Heart right ventricle (tissue), 16 donors: ENCODE measurements around the gene CNKSR1. TPM values are rescaled to one million over a fixed set of nuclear protein-coding genes. Genes with fewer than 3 reads are reported as not detected.
"Not testable (repeated sequence)": the region's sequence is repeated elsewhere in the genome, so short reads cannot be mapped to it uniquely, and the experiment has no call there.

Experiments
- ATAC-seq, 8 donors: fragments of 200-7000 bp; cut with Tn5 transposase; one replicate each; pipeline ENCODE4 v1.9.1; 2020; ENCODE audit warnings: mild to moderate bottlenecking in 8 of 8, moderate library complexity in 8 of 8, moderate number of reproducible peaks in 1 of 8
- DNase-seq, 2 donors: peaks; one replicate each; pipeline ENCODE4 v3.0.0-alpha.2; 2020
- H3K27ac ChIP-seq, 10 donors: fragments of 200-600 bp; sonication (generic) in 2 of 10; one replicate each; pipeline versions ENCODE4 v1.5.0 to v1.8.0; 2020 to 2022; ENCODE audit warnings: mild to moderate bottlenecking in 3 of 10
- H3K27me3 ChIP-seq, 7 donors: fragments of 200-600 bp; one replicate each; pipeline ENCODE4 v1.8.0; 2021 to 2022; ENCODE audit warnings: mild to moderate bottlenecking in 2 of 7
- H3K36me3 ChIP-seq, 9 donors: fragments of 200-600 bp; sonication (generic) in 1 of 9; one replicate each; pipeline versions ENCODE4 v1.5.0 to v1.8.0; 2020 to 2022; ENCODE audit warnings: mild to moderate bottlenecking in 2 of 9
- H3K4me1 ChIP-seq, 9 donors: fragments of 200-600 bp; sonication (generic) in 1 of 9; one replicate each; pipeline versions ENCODE4 v1.5.0 to v1.8.0; 2020 to 2022; ENCODE audit warnings: mild to moderate bottlenecking in 4 of 9
- H3K4me3 ChIP-seq, 10 donors: fragments of 200-600 bp; sonication (generic) in 2 of 10; one replicate each; pipeline versions ENCODE4 v1.5.0 to v1.8.0; 2020 to 2022; ENCODE audit warnings: mild to moderate bottlenecking in 7 of 10, moderate library complexity in 2 of 10
- H3K9me3 ChIP-seq, 11 donors: fragments of 200-600 bp in 10 of 11; sonication (generic) in 2 of 11; one replicate each; pipeline versions ENCODE4 v1.5.0 to v1.8.0; 2013 to 2022; ENCODE audit warnings: mild to moderate bottlenecking in 2 of 11, control low read depth in 1 of 11, moderate library complexity in 1 of 11
- CTCF ChIP-seq, 9 donors: fragments of 200-600 bp; sonication (generic) in 2 of 9; IDR thresholded peaks; one replicate each; pipeline versions ENCODE4 v1.5.0 to v1.8.0; 2021 to 2022; ENCODE audit warnings: antibody characterized with exemption in 9 of 9, mild to moderate bottlenecking in 5 of 9, moderate library complexity in 1 of 9
- WGBS, 2 donors: extraction: QIAGEN DNeasy Blood & Tissue Kit; methylation state at CpG; one replicate each; pipeline ENCODE4 v1.1.7; 2013; ENCODE audit warnings: inconsistent platforms in 1 of 2; 5-methylcytosine and 5-hydroxymethylcytosine counted together
- intact Hi-C, 10 donors: fragments of 100-400 bp; cut with DNase I; formaldehyde crosslinking; loops; one replicate each; pipeline versions ENCODE4 v1.11.1 to v1.14.2; 2022
- polyA plus RNA-seq, 2 donors: library from polyadenylated mRNA; stranded (reverse); fragments of 200-250 nt; gene quantifications; one replicate each; pipeline ENCODE4 v1.2.3, GENCODE V29; 2013
- total RNA-seq, 10 donors: library from RNA; stranded (reverse); fragmentation: NEBNext Ultra II Directional in 3 of 10; extraction: Animal tissue kit (Norgen Biotek cat#: 25700) in 3 of 10; gene quantifications; one replicate each; pipeline versions ENCODE4 v1.2.1 to v1.2.4, GENCODE V29; 2021 to 2023
- donor health status: Arrhythmogenic right ventricular cardiomyopathy.
- donor health status: ischemic (EF 13 %, LVEDD 7.1; RV severe dilation, severe dysfunction).
- donor health status: healthy with polysubstance abuse.
- donor health status: DM: no; HTN: yes; CAD: no.
- donor health status: DM: no; HTN: no; CAD: no.
- donor health status: ischemic (EF 25% LVEDD 6.9; RV normal size, moderate dysfunction).
- donor health status: ischemic (EF 25% LVEDD 5.7; RV mildly dilated, moderate dysfunction).
- donor health status: healthy.
- donor health status: DM: yes; HTN: yes; CAD: no.
- donor health status: Ischemic cardiomyopathy.
- donor health status: ischemic (EF 35%, LVEDD 5.7; RV mildly dilated, moderate dysfunction).
- donor health status: nonischemic (EF 11% LVEDD 7.7; RV severe dilation, severe dysfunction).
- donor health status: DM: yes; HTN: yes; CAD: no.
- donor health status: PGD.
- donor health status: ischemic (EF 29% LVEDD 5.4; RV normal size, mild dysfunction).
- donor health status: nonischemic (EF 23%, LVEDD 6.1; RV moderate dilation, normal function).

The CNKSR1 gene
- total and polyA plus RNA-seq, 12 donors: 0.84 to 6.3 (median 2.1) TPM

GRCh38 chr1:26220199-26220912, 43.1 kb downstream of the CNKSR1 start:
- H3K4me3 ChIP-seq: no peak overlapping the region
- DNase-seq (no peak), ATAC-seq (no peak)
- H3K9me3 ChIP-seq: no peaks in the 10 kb centered on the region
- TF ChIP-seq CTCF (IDR thresholded peaks at IDR 0.05): no peak
- intact Hi-C loops: loop anchor here in 2 of 10 donors (10.0 kb wide), 2 partner anchors 46 to 116 kb away; partner anchors contain the start of genes CNKSR1 (in 1 of the 2) and ZNF593OS (in 1 of the 2)
- peaks cover 0 to 10% (median 5%) of the 10 kb centered on the region in 9 donors for H3K4me1 ChIP-seq
- no peaks in the 10 kb centered on the region for H3K36me3 ChIP-seq
- 61 to 64% methylated on average over 27 of the region's 27 CpGs for WGBS, 2 donors
- no peak overlapping the region for H3K27ac ChIP-seq
- peaks cover 0 to 9% (median under 1%) of the 10 kb centered on the region in 7 donors for H3K27me3 ChIP-seq

DNA sequence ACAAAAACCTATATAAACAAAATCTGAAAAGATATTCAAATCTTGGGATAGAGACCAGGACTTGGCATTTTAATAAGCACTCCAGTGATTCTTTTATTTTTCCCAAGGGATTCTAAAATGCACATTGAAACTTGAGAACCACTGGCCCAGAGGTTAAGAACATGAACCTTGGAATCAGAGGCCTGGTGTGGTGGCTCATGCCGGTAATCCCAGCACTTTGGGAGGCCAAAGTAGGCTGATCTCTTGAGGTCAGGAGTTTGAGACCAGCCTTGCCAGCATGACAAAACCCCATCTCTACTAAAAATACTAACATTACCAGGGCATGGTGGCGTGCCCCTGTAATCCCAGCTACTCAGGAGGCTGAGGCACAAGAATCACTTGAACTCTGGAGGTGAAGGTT, 43.8 kb downstream of the CNKSR1 start:
- Histone ChIP-seq H3K4me1 (peaks cover 0 to 17% (median 12%) of the 10 kb centered on the region in 9 donors), H3K27ac (no peak overlapping the region), H3K36me3 (no peaks in the 10 kb centered on the region), H3K4me3 (no peak overlapping the region), H3K9me3 (no peaks in the 10 kb centered on the region), H3K27me3 (peaks cover 0 to 17% (median 2%) of the 10 kb centered on the region in 7 donors)
- DNase-seq: no peak
- no peak for TF ChIP-seq CTCF (IDR thresholded peaks at IDR 0.05)
- no peak for ATAC-seq
- intact Hi-C loops: loop anchor here in 2 of 10 donors (10.0 kb wide), 2 partner anchors 46 to 116 kb away; partner anchors contain the start of genes CNKSR1 (in 1 of the 2) and ZNF593OS (in 1 of the 2)
- 83 to 98% methylated on average over 2 of the region's 2 CpGs for WGBS, 2 donors

DNA sequence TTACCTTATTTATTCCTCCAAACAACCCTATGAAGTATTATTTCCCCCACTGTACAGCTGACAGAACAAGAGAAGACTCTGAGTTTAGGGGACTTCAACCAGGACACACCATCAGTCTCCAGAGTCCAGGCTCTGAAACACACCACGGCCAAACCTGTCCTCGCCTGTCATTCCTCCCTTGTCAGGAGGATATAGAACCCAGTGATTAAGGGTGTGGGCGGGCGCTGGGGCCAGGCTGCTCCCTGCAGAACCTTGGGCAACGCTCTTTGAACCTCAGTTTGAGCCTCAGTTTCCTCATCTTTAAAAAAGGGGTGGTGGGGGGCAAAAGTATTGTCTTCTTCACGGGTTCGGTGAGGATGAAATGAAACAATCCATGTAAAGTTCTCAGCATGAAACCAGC, 47.3 kb downstream of the CNKSR1 start:
- H3K4me3 ChIP-seq: peak overlapping the region; percentile 36 to 62 (median 55)
- no peaks in the 10 kb centered on the region for H3K36me3 ChIP-seq
- peaks cover 0 to 20% (median 12%) of the 10 kb centered on the region in 9 donors for H3K4me1 ChIP-seq
- no peak for TF ChIP-seq CTCF (IDR thresholded peaks at IDR 0.05)
- peaks cover 0 to 28% (median 14%) of the 10 kb centered on the region in 7 donors for H3K27me3 ChIP-seq
- peak in 3 of 8 donors; percentile 10 to 51 (median 45) for ATAC-seq
- H3K27ac ChIP-seq: peak overlapping the region in 9 of 10 donors; percentile 5 to 71 (median 56)
- DNase-seq: no peak
- intact Hi-C loops: loop anchor here in 3 of 10 donors (2.0 to 10.0 kb wide), 3 partner anchors 50 to 120 kb away; partner anchors contain the start of genes C1orf232 (in 1 of the 3), CNKSR1 (in 1 of the 3), ZNF593 (in 1 of the 3) and ZNF593OS (in 1 of the 3)
- WGBS, 2 donors: 61 to 63% methylated on average over 7 of the region's 7 CpGs
- H3K9me3 ChIP-seq: no peaks in the 10 kb centered on the region

DNA sequence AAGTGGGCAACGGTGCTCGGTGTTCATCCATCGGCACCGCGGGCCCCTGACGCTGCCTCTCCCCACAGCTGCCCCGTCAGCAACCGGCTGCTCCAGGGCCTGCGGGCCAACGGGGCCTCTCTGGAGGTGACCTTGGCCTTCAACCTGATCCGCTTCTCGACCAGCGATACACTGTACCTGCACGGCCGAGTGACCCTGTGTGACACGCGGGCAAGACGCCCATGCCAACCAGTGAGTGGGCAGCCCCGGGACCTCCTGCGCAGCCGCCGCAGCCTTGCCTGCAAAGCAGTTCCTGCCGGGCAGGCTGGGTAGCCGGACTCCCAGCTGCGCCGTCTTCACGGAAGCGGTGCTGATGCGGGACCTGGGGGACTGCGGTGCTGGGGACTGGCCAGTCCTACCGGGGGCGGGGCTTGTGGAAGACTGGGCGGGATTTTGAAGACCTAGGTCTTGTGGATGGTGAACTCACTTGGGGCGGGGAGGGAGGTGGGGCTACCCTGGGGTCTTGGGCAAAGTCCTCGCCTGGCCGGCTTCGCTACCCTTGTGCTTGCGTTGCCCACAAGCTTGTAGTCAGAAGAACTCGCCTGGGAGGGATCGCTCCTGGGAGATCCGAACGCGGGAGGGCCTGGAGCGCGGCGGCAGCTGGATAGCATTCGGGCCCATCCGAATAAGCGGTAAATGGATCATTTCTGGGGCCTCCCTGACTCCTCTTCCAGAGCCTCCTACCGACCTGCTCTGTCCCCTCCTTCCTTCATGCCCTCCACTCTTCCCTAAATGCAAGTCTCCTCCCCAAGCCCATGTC, 47.9 kb downstream of the CNKSR1 start:
- ATAC-seq: peak; percentile 85 to 94 (median 92)
- 5 to 6% methylated on average over 50 of the region's 50 CpGs for WGBS, 2 donors
- peak overlapping the region in 9 of 10 donors; percentile 5 to 71 (median 56) for H3K27ac ChIP-seq
- no peak for TF ChIP-seq CTCF (IDR thresholded peaks at IDR 0.05)
- no peaks in the 10 kb centered on the region for H3K36me3 ChIP-seq
- H3K4me3 ChIP-seq: peak overlapping the region; percentile 36 to 62 (median 55)
- H3K4me1 ChIP-seq: peaks cover 0 to 20% (median 12%) of the 10 kb centered on the region in 9 donors
- no peaks in the 10 kb centered on the region for H3K9me3 ChIP-seq
- peaks cover 0 to 28% (median 14%) of the 10 kb centered on the region in 7 donors for H3K27me3 ChIP-seq
- DNase-seq: peak; percentile 65 to 76
- intact Hi-C loops: loop anchor here in 3 of 10 donors (2.0 to 10.0 kb wide), 3 partner anchors 50 to 120 kb away; partner anchors contain the start of genes C1orf232 (in 1 of the 3), CNKSR1 (in 1 of the 3), ZNF593 (in 1 of the 3) and ZNF593OS (in 1 of the 3)

DNA sequence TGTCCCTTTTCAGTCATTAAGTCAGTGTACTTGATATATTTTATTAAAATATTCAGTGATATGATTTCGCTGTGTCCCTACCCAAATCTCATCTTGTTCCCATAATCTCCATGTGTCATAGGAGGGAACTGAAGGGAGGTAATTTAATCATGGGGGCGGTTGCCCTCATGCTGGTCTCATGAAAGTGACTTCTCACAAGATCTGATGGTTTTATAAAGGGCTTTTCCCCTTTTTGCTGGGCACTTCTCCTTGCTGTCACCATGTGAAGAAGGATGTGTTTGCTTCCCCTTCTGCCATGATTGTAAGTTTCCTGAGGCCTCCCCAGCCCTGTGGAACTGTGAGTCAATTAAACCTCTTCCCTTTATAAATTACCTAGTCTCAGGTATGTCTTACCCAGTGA, 53.4 kb downstream of the CNKSR1 start:
- H3K27ac ChIP-seq, ATAC-seq, H3K4me3 ChIP-seq, H3K9me3 ChIP-seq, H3K36me3 ChIP-seq, DNase-seq: not testable (repeated sequence)
- intact Hi-C loops: loop anchor here in 8 of 10 donors (5.0 to 10.0 kb wide), 5 partner anchors 56 to 126 kb away; partner anchors contain the start of genes C1orf232 (in 5 of the 8), ZNF593 (in 5 of the 8), CNKSR1 (in 1 of the 8) and PDIK1L (in 1 of the 8)
- peaks cover 0 to 21% (median 16%) of the 10 kb centered on the region in 9 donors for H3K4me1 ChIP-seq
- peaks cover 0 to 19% (median 10%) of the 10 kb centered on the region in 7 donors for H3K27me3 ChIP-seq
- 87 to 89% methylated on average over 2 of the region's 2 CpGs for whole genome bisulfite sequencing, 2 donors
